HG03280 (cell line): ENCODE results near the gene YWHAB.

Source experiments
- ATAC-seq: cut with Tn5 transposase; IDR thresholded peaks from one replicate; pipeline ENCODE4 v1.9.1; 2021; ENCODE audit warnings: mild to moderate bottlenecking, moderate library complexity; ENCODE audit not compliant: unreplicated experiment

YWHAB gene

GRCh38 chr20:44950368-44950767, 64.9 kb downstream of the YWHAB start:
- ATAC-seq = no peak

DNA sequence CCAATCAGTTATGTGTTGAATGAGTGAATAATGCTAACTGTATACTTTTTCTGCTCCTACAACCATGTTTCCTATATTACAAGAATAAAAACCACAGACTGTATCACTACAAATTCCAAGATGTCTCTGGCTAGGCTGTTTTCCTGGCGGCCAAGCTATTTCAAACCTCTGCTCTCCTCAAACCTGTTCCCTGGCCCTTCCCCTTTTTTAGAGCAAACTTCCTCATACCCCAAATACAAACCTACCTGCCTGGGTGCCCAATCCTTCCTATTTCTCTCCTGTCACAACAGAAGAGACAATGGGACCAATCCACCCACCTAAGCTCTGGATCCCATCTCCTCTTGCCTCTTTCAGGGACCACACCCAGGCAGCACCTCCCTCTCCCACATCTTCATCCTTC, 67.2 kb downstream of the YWHAB start:
- no peak for ATAC-seq

- no peak for ATAC-seq
These were observed 68.7 kb downstream of the YWHAB start for GRCh38 chr20:44954211-44954610.

DNA sequence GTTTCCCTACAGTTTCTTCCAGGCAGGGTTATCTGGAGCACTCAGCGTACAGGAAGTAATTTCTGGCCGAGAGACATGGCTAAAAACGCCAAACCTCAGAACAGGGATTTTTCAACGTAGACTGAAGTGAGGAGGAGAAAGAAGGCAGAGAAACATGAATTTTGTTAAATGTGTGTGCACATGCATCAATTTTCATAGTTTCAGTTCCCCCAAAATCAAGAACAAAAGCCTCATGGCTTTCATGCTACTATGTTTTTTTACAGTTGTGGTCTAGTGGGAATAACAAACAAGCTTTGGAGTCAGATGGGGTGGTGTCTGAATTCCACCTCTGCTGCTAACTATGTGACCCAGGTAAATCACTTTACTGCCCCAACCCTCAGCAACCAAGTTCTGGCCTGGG, 69.8 kb downstream of the YWHAB start:
- no peak for ATAC-seq

GRCh38 chr20:44956410-44956809, 70.9 kb downstream of the YWHAB start:
- ATAC-seq = no peak
